Astrocyte (in vitro differentiated cells and primary cell): ENCODE data around the gene TM9SF1.

Source experiments
- EZH2 ChIP-seq: IDR thresholded peaks from 2 replicates; pipeline ENCODE4 v1.6.1; 2012; ENCODE audit warnings: mild to moderate bottlenecking, low read length, inconsistent platforms; ENCODE audit not compliant: insufficient read depth
- TF ChIP-seq, protein P1 (sequence below): IDR thresholded peaks from 2 replicates; pipeline ENCODE4 v1.5.1; 2011; ENCODE audit warnings: low read depth, mild to moderate bottlenecking, inconsistent platforms, low read length, moderate library complexity; ENCODE audit not compliant: insufficient read depth

DNA sequence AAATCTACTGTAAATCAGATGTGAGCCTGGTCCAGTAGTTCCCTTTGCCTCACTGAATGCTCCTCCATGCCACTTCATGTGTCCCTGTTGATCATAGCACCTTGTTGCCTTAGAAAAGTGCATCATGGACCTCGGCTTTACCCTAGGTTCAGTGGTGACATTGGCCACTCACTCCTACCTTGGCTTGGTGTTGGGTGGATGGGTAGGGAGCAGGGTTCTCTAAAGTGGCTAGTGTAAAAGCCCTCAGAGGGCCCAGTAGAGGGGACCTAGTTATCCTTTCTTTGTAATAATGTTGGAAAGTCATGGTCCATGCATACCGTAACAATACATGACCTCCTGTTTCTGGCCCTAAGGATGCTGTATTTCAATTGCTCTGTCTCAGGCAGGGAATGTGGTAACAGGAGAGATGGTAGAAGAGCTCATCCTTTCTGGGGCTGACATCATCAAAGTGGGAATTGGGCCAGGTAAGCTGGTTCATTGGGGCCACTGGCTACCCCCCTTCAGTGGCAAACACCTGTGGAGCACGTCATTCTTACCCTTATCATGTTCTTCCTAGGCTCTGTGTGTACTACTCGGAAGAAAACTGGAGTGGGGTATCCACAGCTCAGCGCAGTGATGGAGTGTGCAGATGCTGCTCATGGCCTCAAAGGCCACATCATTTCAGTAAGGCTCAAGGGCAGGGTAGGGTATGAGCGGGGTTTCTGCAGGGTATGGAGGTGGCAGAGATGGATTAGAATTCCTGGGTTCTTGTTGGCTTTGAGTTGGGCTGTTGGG, 41.6 kb upstream of the TM9SF1 start:
- TF ChIP-seq, protein P1, sequence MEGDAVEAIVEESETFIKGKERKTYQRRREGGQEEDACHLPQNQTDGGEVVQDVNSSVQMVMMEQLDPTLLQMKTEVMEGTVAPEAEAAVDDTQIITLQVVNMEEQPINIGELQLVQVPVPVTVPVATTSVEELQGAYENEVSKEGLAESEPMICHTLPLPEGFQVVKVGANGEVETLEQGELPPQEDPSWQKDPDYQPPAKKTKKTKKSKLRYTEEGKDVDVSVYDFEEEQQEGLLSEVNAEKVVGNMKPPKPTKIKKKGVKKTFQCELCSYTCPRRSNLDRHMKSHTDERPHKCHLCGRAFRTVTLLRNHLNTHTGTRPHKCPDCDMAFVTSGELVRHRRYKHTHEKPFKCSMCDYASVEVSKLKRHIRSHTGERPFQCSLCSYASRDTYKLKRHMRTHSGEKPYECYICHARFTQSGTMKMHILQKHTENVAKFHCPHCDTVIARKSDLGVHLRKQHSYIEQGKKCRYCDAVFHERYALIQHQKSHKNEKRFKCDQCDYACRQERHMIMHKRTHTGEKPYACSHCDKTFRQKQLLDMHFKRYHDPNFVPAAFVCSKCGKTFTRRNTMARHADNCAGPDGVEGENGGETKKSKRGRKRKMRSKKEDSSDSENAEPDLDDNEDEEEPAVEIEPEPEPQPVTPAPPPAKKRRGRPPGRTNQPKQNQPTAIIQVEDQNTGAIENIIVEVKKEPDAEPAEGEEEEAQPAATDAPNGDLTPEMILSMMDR = no peak
- TF ChIP-seq EZH2 = no peak
